HK-2 (cell line): ENCODE data around the gene WDR82.

ENCODE experiments used
- DNase-seq: peaks from one replicate; pipeline ENCODE4 v3.0.0-alpha.2; 2018; ENCODE audit not compliant: unreplicated experiment

WDR82 gene

GRCh38 chr3:52308308-52308707, 29.9 kb upstream of the WDR82 start:
- no peak for DNase-seq

- DNase-seq, result no peak
These were observed 28.5 kb upstream of the WDR82 start for GRCh38 chr3:52306978-52307377.

- DNase-seq, result no peak
These were observed 27.5 kb upstream of the WDR82 start for GRCh38 chr3:52305926-52306325.

- no peak for DNase-seq
These were observed 25.4 kb upstream of the WDR82 start for GRCh38 chr3:52303811-52304210.

- DNase-seq, result no peak
These were observed 24.1 kb upstream of the WDR82 start for GRCh38 chr3:52302426-52303145.

GRCh38 chr3:52299879-52300611, 21.6 kb upstream of the WDR82 start:
- no peak for DNase-seq

GRCh38 chr3:52299247-52299878, 20.9 kb upstream of the WDR82 start:
- no peak for DNase-seq

GRCh38 chr3:52298149-52299098, 20.0 kb upstream of the WDR82 start:
- no peak for DNase-seq

GRCh38 chr3:52297242-52298148, 19.0 kb upstream of the WDR82 start:
- no peak for DNase-seq

- no peak for DNase-seq
These were observed 17.3 kb upstream of the WDR82 start for GRCh38 chr3:52295671-52296208.

GRCh38 chr3:52294320-52295150, 16.1 kb upstream of the WDR82 start:
- no peak for DNase-seq

GRCh38 chr3:52293491-52294319, 15.3 kb upstream of the WDR82 start:
- DNase-seq, result no peak

GRCh38 chr3:52292247-52293065, 14.0 kb upstream of the WDR82 start:
- no peak for DNase-seq

- DNase-seq, result no peak
These were observed 13.2 kb upstream of the WDR82 start for GRCh38 chr3:52291508-52292181.

GRCh38 chr3:52290596-52291507, 12.4 kb upstream of the WDR82 start:
- no peak for DNase-seq
